Activated T-helper 17 cell treated with anti-CD3 and anti-CD28 coated beads, Interleukin-2, amount 50 U/mL, for 72 hours (primary cell): Measurements from ENCODE around the gene CRYBB1. TPM values are rescaled to one million over a fixed set of nuclear protein-coding genes. Genes with fewer than 3 reads are reported as not detected.
A peak's percentile ranks its signal among the peaks of the same experiment; 100 is the strongest.

Experiments
- ATAC-seq: fragments of 150-1000 bp; cut with Tn5 transposase; replicated peaks from 2 replicates; pipeline ENCODE4 v1.10.0; 2021; ENCODE audit warnings: mild to moderate bottlenecking, moderate library complexity
- H3K27ac Mint-ChIP-seq: one replicate; pipeline ENCODE4 v1.8.0; 2022; ENCODE audit warnings: mixed read lengths
- H3K27me3 Mint-ChIP-seq: one replicate; pipeline ENCODE4 v1.8.0; 2022; ENCODE audit warnings: mixed read lengths
- H3K36me3 Mint-ChIP-seq: one replicate; pipeline ENCODE4 v1.8.0; 2022; ENCODE audit warnings: low read depth, mild to moderate bottlenecking, mixed read lengths
- H3K4me1 Mint-ChIP-seq: one replicate; pipeline ENCODE4 v1.8.0; 2022; ENCODE audit warnings: mixed read lengths
- H3K4me3 Mint-ChIP-seq: one replicate; pipeline ENCODE4 v1.8.0; 2022; ENCODE audit warnings: mild to moderate bottlenecking, mixed read lengths
- H3K9me3 Mint-ChIP-seq: one replicate; pipeline ENCODE4 v1.8.0; 2022; ENCODE audit warnings: mixed read lengths
- total RNA-seq, 2 donors: library from RNA; stranded (reverse); gene quantifications; one replicate each; pipeline ENCODE4 v1.2.3, GENCODE V29; 2022

Gene CRYBB1
- total RNA-seq, 2 donors from 2014 or later: not detected

DNA sequence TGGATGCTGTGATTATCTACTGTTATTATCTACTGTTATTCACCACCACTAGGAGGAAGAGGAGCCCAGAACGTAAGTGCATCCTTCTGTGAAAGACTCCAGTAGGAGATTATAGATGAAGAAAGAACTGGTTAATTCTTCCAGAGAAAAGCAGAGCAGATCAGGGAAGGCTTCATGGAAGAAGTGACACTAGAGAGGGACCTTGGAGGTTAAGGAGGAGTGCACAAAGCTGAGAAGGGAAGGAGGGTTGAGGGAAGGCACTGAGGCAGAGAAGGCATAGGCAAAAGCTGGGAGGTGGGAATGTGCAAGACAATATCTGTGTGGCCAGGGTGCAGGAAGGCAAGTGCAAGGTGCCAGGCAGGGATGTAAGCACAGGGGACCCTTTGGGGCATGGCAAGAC is 13.5 kb downstream of the CRYBB1 start:
- Mint-ChIP-seq H3K36me3 (no peaks in the 10 kb centered on the region), H3K9me3 (no peaks in the 10 kb centered on the region), H3K27ac (no peak overlapping the region), H3K4me3 (no peak overlapping the region), H3K27me3 (no peaks in the 10 kb centered on the region), H3K4me1 (peaks cover 4% of the 10 kb centered on the region)
- no peak for ATAC-seq

DNA sequence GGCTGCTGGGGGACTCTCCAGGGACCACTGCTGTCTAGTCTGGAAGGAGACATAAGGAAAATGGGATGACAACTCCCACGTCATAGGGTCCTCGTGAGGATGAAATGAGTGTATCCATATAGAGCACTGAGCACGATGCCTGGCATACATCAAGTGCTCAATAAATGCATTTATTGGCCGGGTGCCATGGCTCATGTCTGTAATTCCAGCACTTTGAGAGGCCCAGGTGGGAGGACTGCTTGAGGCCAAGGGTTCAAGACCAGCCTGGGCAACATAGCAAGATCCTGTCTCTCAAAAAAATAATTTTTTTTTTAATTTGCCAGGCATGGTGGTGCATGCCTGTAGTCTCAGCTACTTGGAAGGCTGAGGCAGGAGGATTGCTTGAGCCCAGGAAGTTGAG is 15.7 kb downstream of the CRYBB1 start:
- H3K27me3 Mint-ChIP-seq: no peaks in the 10 kb centered on the region
- H3K36me3 Mint-ChIP-seq: no peaks in the 10 kb centered on the region
- no peak overlapping the region for H3K4me3 Mint-ChIP-seq
- no peak overlapping the region for H3K27ac Mint-ChIP-seq
- no peaks in the 10 kb centered on the region for H3K9me3 Mint-ChIP-seq
- H3K4me1 Mint-ChIP-seq: no peaks in the 10 kb centered on the region
- ATAC-seq: no peak

DNA sequence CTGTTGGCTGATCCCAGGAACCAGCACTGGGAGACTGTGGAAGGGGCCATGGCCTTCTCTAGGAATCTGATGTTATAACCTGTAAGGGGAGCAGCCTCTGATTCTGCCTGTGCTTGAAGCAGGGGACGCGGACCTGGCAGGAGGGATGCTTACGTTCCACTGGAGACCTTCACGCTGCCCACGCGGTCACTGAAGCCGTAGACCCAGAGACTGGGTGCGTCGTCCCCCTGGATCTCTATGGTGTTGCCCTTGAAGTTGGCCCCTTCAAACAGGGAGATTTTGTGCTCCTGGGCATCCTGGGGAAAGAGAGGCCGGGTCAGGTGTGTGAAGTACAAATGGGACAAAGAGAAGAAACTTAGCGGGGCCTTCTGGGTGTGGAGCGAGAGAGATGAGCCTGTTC is 16.1 kb downstream of the CRYBB1 start:
- Mint-ChIP-seq H3K4me1 (no peaks in the 10 kb centered on the region), H3K4me3 (no peak overlapping the region), H3K27ac (no peak overlapping the region), H3K9me3 (no peaks in the 10 kb centered on the region), H3K27me3 (no peaks in the 10 kb centered on the region), H3K36me3 (no peaks in the 10 kb centered on the region)
- ATAC-seq: no peak

DNA sequence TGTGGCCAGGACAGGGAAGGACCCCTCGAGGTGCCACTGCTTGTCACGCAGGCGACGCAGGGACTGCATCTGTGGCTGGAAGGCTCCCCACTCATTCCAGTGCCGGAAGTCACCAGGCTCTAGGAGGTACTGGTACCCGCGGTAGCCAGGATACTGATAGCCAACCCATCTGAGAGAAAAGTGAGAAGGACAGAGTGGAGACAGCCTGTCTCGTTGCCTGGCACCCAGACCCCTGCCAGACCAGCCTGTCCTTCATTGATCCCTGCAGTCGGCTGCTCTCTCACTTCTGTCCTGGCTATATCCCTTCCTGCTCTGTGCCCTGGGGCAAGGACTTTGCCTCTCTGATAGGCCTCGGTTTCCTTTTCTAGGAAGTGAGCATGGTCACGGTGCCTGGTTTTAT is 18.3 kb downstream of the CRYBB1 start:
- no peak overlapping the region for H3K27ac Mint-ChIP-seq
- ATAC-seq: no peak
- no peaks in the 10 kb centered on the region for H3K9me3 Mint-ChIP-seq

DNA sequence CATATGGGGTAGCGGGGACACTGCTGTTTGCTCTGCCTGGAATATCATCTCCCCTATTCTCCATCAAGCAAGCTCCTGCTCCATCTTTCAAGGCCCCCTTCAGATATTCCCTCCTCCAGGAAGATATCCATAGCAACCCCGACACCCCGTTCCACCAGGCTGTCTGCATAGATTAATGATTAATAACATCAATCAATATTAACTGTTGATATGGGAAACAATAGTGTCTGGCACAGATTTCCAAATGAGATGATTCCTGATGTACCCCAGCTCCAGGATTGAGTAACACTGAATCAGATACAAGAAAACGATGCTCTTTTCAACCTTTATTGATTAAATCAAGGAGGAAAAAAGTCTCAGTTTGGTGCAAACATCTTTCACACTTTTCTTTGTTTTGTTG is 20.3 kb downstream of the CRYBB1 start:
- H3K36me3 Mint-ChIP-seq: no peaks in the 10 kb centered on the region
- no peak overlapping the region for H3K27ac Mint-ChIP-seq
- no peak for ATAC-seq
- H3K4me3 Mint-ChIP-seq: no peak overlapping the region
- H3K4me1 Mint-ChIP-seq: peaks cover 12% of the 10 kb centered on the region
- no peaks in the 10 kb centered on the region for H3K27me3 Mint-ChIP-seq
- H3K9me3 Mint-ChIP-seq: no peaks in the 10 kb centered on the region

More for the DNA sequence above, 18.3 kb downstream of the CRYBB1 start:
- H3K27me3 Mint-ChIP-seq: no peaks in the 10 kb centered on the region
- H3K36me3 Mint-ChIP-seq: no peaks in the 10 kb centered on the region
- no peaks in the 10 kb centered on the region for H3K4me1 Mint-ChIP-seq
- H3K4me3 Mint-ChIP-seq: no peak overlapping the region

DNA sequence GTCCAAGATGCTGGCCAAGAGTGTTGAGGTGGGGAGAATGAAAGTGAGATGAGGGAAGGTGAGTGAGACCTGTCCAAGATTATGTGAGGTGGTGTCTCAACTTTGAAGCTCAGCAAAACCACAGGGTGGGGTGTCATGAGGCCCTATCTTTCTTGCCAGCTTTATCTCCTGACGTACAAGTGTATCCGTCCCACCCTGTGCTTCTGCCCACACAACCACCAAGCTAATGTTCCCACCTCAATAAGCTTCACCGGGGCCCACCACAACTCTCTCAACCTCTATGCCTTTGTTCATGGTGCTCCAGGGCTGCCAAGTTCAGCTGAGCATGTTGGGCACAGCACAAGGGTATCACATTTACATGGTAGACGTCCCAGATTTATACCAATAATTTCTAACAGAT is 20.8 kb downstream of the CRYBB1 start:
- Mint-ChIP-seq H3K9me3 (no peaks in the 10 kb centered on the region), H3K4me3 (no peak overlapping the region), H3K4me1 (peaks cover 17% of the 10 kb centered on the region), H3K27ac (peak overlapping the region; percentile 12), H3K36me3 (no peaks in the 10 kb centered on the region), H3K27me3 (no peaks in the 10 kb centered on the region)
- ATAC-seq: no peak

DNA sequence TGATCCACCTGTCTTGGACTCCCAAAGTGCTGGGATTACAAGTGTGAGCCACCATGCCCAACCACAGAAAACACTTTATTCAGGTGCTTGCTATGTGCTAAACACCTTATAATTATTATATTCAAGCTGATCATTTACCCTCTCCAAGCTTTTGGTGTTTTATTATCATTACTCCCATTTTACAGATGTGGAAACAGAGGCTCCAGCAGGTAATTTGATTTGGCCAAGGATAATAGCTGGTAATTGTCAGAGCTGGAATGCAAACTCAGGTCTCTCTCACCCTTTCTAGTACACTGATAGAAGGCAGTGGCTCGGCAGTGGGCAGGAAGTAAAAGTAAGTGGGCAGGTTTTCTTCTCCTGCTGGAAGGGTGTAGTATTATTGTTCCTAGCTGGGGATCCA is 24.1 kb downstream of the CRYBB1 start:
- no peaks in the 10 kb centered on the region for H3K9me3 Mint-ChIP-seq
- no peaks in the 10 kb centered on the region for H3K27me3 Mint-ChIP-seq
- ATAC-seq: no peak
- H3K36me3 Mint-ChIP-seq: no peaks in the 10 kb centered on the region
- H3K27ac Mint-ChIP-seq: no peak overlapping the region
- no peak overlapping the region for H3K4me3 Mint-ChIP-seq
- peaks cover 25% of the 10 kb centered on the region for H3K4me1 Mint-ChIP-seq

DNA sequence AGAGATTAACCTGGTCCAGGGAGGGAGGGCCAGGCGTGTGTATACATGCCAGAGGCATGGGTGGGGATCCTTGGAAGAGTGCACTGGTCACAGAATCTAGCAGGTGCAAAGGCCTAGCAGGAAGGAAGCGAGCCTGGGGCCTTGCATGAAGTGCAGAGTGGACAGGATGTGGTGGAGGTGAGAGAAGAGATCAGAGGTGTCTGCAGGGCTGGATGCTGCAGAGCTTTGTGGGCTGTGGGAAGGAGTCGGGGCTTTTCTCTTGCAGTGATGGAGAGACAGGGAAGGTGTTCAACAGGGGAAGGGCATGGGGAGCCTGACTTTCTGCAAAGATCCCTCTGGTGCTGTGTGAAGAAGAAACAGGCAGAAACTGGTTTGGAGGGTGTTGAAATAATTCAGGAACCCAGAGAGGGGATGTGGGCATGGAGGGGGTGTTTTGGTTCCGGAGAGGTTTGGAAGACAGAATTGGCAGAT is 25.4 kb downstream of the CRYBB1 start:
- Mint-ChIP-seq H3K27me3 (no peaks in the 10 kb centered on the region), H3K4me1 (peaks cover 34% of the 10 kb centered on the region), H3K36me3 (peaks cover 7% of the 10 kb centered on the region), H3K27ac (peak overlapping the region; percentile 75), H3K4me3 (peak overlapping the region; percentile 70), H3K9me3 (no peaks in the 10 kb centered on the region)
- ATAC-seq: peak; percentile 60

DNA sequence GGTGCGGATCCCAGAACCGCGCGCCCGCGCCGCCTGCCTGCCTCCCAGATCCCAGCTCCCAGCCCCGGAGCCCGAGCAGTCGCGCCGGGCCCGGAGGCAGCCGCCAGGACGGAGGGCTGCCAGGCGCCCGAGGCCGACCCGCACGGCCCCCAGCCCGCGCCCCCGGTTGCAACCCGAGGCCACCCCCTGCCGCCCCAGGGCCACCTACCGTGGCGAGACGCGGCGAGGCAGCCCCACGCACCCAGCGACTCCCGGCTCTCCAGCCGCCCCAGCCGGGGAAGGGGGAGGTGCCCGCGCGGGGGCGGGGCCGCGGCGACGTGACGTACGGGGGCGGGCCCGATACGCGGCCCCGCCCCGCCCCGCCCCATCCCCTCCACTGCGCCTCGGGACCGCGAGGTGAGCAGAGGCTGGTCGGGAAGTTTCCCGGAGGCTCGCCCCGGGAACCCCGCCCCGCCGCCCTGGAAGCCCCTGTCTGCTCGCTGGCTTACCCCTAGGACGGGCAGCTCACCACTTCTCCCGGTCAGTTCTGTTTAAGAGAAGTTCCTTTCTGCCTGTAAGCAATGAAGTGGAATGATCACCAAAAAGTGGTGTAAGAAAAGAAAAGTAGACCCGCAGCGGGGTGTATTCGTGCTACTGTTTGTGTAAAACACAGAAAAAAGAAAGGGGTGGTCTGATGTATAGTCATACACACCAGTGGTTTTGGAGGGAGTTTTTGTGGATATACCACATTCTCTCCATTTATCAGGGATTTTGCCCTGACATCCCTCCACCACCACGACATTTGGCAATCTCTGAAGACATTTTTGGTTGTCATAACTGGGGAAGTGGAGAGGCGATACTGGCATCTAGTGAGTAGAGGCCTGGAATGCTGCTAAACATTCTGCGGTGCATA is 27.7 kb downstream of the CRYBB1 start, which contains the start of gene TPST2:
Gene TPST2 (minus strand): TSS at position 288 of the 892 bp plus-strand sequence. CDS start 48,502 bp downstream, outside the sequence.
- Mint-ChIP-seq H3K4me3 (peak within 1 kb of the TSS; percentile 94), H3K4me1 (peaks cover 46% of the 10 kb centered on the region), H3K27ac (peak within 1 kb of the TSS; percentile 89), H3K27me3 (no peaks in the 10 kb centered on the region), H3K36me3 (peaks cover 7% of the 10 kb centered on the region), H3K9me3 (no peaks in the 10 kb centered on the region)
- ATAC-seq: peak; percentile 92

DNA sequence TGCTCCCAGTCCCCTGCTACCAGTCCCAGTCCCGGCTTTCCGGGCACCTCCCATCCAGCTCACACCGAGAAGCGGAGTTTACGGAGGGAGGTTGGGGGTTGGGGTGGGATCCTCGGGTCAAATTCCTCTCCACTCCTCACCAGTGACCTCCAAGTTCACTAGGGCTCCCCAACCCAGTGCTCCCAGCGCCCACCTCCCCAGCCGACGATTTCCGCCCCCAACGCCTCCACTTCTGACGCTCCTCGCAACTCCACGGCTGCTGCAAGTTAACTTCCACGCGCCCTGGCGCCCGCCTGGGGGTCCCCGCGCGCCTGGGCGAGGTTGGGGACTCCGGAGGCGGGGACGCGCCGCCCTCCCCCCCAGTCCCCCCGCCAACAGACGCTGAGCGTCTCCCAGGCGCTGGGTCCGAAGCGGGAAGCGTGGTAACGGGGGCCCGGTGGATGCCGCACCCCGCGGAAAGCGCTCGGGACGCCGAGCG is 28.4 kb downstream of the CRYBB1 start:
- Mint-ChIP-seq H3K9me3 (no peaks in the 10 kb centered on the region), H3K27me3 (no peaks in the 10 kb centered on the region), H3K4me1 (peaks cover 47% of the 10 kb centered on the region), H3K27ac (no peak overlapping the region), H3K4me3 (peak overlapping the region; percentile 83), H3K36me3 (peaks cover 7% of the 10 kb centered on the region)
- ATAC-seq: peak; percentile 21

DNA sequence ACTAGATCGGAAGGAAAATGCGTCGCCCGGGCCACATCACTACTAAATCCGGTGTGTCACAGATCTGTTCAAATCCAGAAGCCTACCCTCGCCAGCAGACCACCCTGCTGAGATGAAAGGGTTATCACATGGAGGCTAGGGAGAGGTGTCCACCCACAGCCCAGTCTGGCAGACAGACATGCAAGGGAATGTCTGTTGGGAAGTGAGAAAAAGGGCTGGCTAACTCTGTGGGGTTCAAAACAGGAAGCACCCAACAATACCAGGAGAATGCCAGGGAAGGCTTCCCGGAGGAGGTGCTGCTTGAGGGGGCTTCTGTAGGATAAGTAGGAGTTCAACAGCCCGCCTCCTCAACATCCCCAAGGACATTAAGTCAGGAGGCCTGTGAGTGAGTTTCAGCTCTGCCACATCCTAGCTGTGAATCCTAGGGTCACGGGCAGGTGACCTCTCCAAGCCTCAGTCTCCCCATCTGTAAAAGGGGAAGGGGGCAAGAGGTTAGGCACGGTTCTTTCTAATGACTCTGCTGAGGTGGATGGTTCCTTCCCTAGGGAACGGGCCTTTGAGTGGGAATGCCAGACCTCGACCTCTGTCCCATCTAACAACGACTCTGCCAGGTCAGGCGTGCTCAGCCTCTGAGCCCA is 29.0 kb downstream of the CRYBB1 start:
- no peak for ATAC-seq
- Mint-ChIP-seq H3K9me3 (no peaks in the 10 kb centered on the region), H3K27me3 (no peaks in the 10 kb centered on the region), H3K27ac (peak overlapping the region; percentile 52), H3K4me3 (peak overlapping the region; percentile 83), H3K36me3 (peaks cover 12% of the 10 kb centered on the region), H3K4me1 (peaks cover 45% of the 10 kb centered on the region)

DNA sequence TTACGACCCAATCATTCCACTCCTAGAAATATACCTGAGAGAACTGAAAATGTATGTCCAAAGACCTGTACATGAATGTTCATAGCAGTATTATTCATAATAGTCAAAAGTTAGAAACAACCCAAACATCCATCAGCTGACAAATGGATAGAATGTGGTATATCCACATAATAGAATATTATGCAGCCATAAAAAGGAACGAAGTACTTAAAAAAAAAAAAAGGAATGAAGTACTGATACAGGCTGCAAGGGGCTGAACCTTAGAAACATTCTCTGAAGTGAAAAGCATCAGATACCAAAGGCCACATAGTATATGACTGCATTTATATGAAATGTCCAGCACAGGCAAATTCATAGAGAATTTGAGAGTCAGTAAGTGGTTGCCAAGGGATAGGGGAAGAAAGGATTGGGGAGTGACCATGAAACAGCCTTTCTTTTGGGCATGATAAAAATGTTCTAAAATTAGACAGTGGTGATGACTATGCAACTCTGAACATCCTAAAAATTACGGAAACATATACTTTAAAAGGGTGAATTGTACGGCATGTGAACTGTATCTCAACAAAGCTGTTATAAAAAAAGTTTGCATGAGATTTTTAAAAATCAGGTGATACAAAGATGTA is 29.7 kb downstream of the CRYBB1 start:
- ATAC-seq: no peak

DNA sequence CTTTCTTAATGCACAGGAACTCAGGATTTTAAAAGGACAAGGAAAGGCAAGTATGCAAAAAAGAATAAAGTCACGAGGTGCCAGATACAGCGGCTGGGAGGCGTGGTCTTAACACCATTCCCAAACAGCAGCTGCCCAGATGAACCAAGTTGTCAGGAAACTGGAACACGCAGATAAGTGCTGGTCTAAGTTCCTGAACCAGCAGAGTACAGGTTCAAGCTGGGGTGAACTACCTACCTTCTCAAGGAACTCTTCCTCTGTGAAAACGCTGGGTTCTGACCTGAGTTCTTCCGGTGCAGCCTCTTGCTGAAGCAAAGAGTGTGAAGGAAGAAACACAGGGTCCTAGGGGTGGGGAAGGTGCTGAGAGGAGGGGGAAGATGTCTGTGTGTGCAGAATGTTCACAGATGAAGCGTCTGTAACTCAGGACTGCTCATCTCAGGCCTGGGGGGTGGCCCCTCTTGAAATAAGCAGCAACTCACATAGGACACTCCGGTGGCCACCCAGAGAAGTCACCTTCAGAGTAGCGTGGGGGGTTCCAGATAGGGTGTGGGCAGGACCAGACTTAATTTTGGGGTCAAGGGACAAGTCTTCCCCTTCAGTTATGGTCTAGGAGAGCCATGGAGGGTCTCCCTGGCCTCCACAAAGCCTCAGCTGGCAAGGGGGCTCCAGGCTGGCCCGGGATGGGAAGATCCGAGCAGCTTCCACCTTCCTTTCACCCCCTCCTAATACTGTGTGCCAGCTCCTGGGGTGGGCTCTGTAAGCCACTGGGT is 31.1 kb downstream of the CRYBB1 start:
- peak overlapping the region; percentile 7 for H3K4me3 Mint-ChIP-seq
- H3K36me3 Mint-ChIP-seq: peaks cover 23% of the 10 kb centered on the region

More for the DNA sequence above, 29.7 kb downstream of the CRYBB1 start:
- H3K4me3 Mint-ChIP-seq: peak overlapping the region; percentile 83
- no peaks in the 10 kb centered on the region for H3K9me3 Mint-ChIP-seq
- H3K27ac Mint-ChIP-seq: no peak overlapping the region
- H3K27me3 Mint-ChIP-seq: no peaks in the 10 kb centered on the region
- peaks cover 13% of the 10 kb centered on the region for H3K36me3 Mint-ChIP-seq
- H3K4me1 Mint-ChIP-seq: peaks cover 41% of the 10 kb centered on the region

More for the DNA sequence above, 31.1 kb downstream of the CRYBB1 start:
- Mint-ChIP-seq H3K4me1 (peaks cover 28% of the 10 kb centered on the region), H3K27me3 (no peaks in the 10 kb centered on the region), H3K9me3 (no peaks in the 10 kb centered on the region), H3K27ac (no peak overlapping the region)
- ATAC-seq: no peak
